Measurements from ENCODE around the gene VAV3. TPM values are rescaled to one million over a fixed set of nuclear protein-coding genes. Genes with fewer than 3 reads are reported as not detected.

Gene VAV3
- total RNA-seq, 1 donor from 2014 or later: 25.8 TPM

DNA sequence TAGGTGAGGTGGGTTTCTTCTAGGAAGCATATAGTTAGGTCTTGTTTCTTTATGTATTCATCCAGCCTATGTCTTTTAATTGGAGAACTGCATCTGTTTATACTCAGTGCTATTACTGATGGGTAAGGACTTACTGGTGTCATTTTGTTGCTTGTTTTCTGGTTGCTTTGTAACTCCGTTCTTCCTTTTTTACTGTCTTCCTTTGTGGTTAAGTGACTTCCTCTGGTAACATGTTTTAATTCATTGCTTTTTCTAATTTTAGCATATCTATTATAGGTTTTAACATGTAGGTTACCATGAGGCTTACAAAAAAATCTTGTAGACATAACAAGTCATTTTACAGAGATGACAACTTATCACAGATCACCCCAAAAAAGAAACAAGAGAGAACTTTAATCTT lies 160.8 kb downstream of the VAV3 start:
- no peak for TF ChIP-seq CTCF (IDR thresholded peaks at IDR 0.05; ENCODE audit: partially characterized antibody, unreplicated experiment)
- peaks cover 8% of the 10 kb centered on the region for H3K4me1 Mint-ChIP-seq (ENCODE audit: low read depth, unreplicated experiment)
- no peak overlapping the region for H3K4me3 Mint-ChIP-seq (ENCODE audit: unreplicated experiment)
- DNase-seq: no peak
- no peak overlapping the region for H3K27ac Mint-ChIP-seq (ENCODE audit: unreplicated experiment)
- H3K9me3 Mint-ChIP-seq (ENCODE audit: unreplicated experiment): no peaks in the 10 kb centered on the region
- H3K27me3 Mint-ChIP-seq (ENCODE audit: unreplicated experiment): no peaks in the 10 kb centered on the region
- no peaks in the 10 kb centered on the region for H3K36me3 Mint-ChIP-seq (ENCODE audit: unreplicated experiment)

DNA sequence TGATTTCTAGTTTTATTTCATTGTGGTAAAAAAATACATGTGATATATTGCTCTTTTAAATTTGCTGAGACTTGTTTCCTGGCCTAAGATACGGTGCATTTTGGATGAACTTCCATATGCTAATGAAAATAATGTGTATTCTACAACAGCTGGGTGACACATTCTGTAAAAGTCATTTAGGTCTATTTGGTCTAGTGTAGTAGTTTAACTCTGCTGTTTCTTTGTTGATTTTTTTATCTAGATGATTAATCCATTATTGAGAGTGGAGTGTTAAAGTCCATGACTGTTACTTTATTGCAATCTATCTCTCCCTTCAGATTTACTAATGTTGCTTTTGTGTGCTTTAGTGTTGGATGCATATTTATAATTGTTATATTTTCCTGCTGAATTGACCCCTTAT lies 161.4 kb downstream of the VAV3 start:
- Mint-ChIP-seq H3K9me3 (ENCODE audit: unreplicated experiment) (no peaks in the 10 kb centered on the region), H3K4me3 (ENCODE audit: unreplicated experiment) (no peak overlapping the region), H3K4me1 (ENCODE audit: low read depth, unreplicated experiment) (peaks cover 8% of the 10 kb centered on the region), H3K36me3 (ENCODE audit: unreplicated experiment) (no peaks in the 10 kb centered on the region), H3K27ac (ENCODE audit: unreplicated experiment) (no peak overlapping the region), H3K27me3 (ENCODE audit: unreplicated experiment) (no peaks in the 10 kb centered on the region)
- TF ChIP-seq CTCF (IDR thresholded peaks at IDR 0.05; ENCODE audit: partially characterized antibody, unreplicated experiment): no peak
- DNase-seq: no peak

DNA sequence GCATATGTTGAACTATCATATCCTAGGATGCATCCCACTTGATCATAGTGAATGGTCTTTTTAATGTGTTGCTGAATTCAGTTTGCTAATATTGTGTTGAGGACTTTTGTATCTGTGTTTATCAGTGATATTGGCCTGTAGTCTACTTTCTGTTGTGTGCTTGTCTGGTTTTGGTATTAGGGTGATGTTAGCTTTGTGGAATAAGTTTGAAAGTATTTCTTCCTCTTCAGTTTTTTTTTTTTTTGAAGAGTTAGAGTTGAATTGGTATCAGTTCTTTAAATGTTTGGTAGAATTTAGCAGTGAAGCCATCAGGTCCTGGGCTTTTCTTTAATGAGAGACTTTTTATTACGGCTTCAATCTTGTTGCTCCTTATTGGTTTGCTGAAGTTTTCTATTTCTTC lies 162.3 kb downstream of the VAV3 start:
- TF ChIP-seq CTCF (IDR thresholded peaks at IDR 0.05; ENCODE audit: partially characterized antibody, unreplicated experiment): no peak
- H3K27me3 Mint-ChIP-seq (ENCODE audit: unreplicated experiment): no peaks in the 10 kb centered on the region
- DNase-seq: no peak
- H3K4me1 Mint-ChIP-seq (ENCODE audit: low read depth, unreplicated experiment): peaks cover 8% of the 10 kb centered on the region
- H3K4me3 Mint-ChIP-seq (ENCODE audit: unreplicated experiment): no peak overlapping the region
- H3K36me3 Mint-ChIP-seq (ENCODE audit: unreplicated experiment): no peaks in the 10 kb centered on the region
- H3K27ac Mint-ChIP-seq (ENCODE audit: unreplicated experiment): no peak overlapping the region
- no peaks in the 10 kb centered on the region for H3K9me3 Mint-ChIP-seq (ENCODE audit: unreplicated experiment)

- Mint-ChIP-seq H3K27ac (ENCODE audit: unreplicated experiment) (no peak overlapping the region), H3K9me3 (ENCODE audit: unreplicated experiment) (peaks cover 2% of the 10 kb centered on the region), H3K27me3 (ENCODE audit: unreplicated experiment) (no peaks in the 10 kb centered on the region), H3K4me3 (ENCODE audit: unreplicated experiment) (no peak overlapping the region), H3K4me1 (ENCODE audit: low read depth, unreplicated experiment) (peaks cover 14% of the 10 kb centered on the region), H3K36me3 (ENCODE audit: unreplicated experiment) (no peaks in the 10 kb centered on the region)
- no peak for DNase-seq
- no peak for TF ChIP-seq CTCF (IDR thresholded peaks at IDR 0.05; ENCODE audit: partially characterized antibody, unreplicated experiment)
Observed at GRCh38 chr1:107795994-107796393, 169.0 kb downstream of the VAV3 start.

- H3K36me3 Mint-ChIP-seq (ENCODE audit: unreplicated experiment): no peaks in the 10 kb centered on the region
- no peak for TF ChIP-seq CTCF (IDR thresholded peaks at IDR 0.05; ENCODE audit: partially characterized antibody, unreplicated experiment)
- H3K27me3 Mint-ChIP-seq (ENCODE audit: unreplicated experiment): no peaks in the 10 kb centered on the region
- peaks cover 2% of the 10 kb centered on the region for H3K9me3 Mint-ChIP-seq (ENCODE audit: unreplicated experiment)
- peaks cover 14% of the 10 kb centered on the region for H3K4me1 Mint-ChIP-seq (ENCODE audit: low read depth, unreplicated experiment)
- no peak overlapping the region for H3K4me3 Mint-ChIP-seq (ENCODE audit: unreplicated experiment)
- no peak overlapping the region for H3K27ac Mint-ChIP-seq (ENCODE audit: unreplicated experiment)
- no peak for DNase-seq
Observed at GRCh38 chr1:107795441-107795840, 169.5 kb downstream of the VAV3 start.
